Measurements from ENCODE around the gene AGTRAP.

- TF ChIP-seq CTCF (IDR thresholded peaks at IDR 0.05; ENCODE audit: poor library complexity), result no peak
- TF ChIP-seq EZH2 (IDR thresholded peaks at IDR 0.05; ENCODE audit: borderline replicate concordance), result no peak
- TF ChIP-seq EZH2phosphoT487 (IDR thresholded peaks at IDR 0.05; ENCODE audit: low read depth, severe bottlenecking, unreplicated experiment), result no peak
Measured at GRCh38 chr1:11714831-11715575, 20.9 kb upstream of the AGTRAP start.

Data from hepatocyte (in vitro differentiated cells).